Retinal pigment epithelial cell (primary cell): ENCODE results near the gene FBXO42.

ENCODE experiments used
- DNase-seq: peaks from one replicate; pipeline ENCODE4 v3.0.0-alpha.2; 2010; ENCODE audit warnings: low read depth
- H3K4me3 ChIP-seq: 2 replicates; pipeline ENCODE4 v1.5.1; 2011; ENCODE audit warnings: mild to moderate bottlenecking, low read length, control low read depth, moderate library complexity
- TF ChIP-seq, protein P1 (sequence below): conservative IDR thresholded peaks from 2 replicates; pipeline ENCODE4 v1.5.1; 2011; ENCODE audit warnings: low read depth, low read length, control low read depth, inconsistent platforms

The FBXO42 gene

DNA sequence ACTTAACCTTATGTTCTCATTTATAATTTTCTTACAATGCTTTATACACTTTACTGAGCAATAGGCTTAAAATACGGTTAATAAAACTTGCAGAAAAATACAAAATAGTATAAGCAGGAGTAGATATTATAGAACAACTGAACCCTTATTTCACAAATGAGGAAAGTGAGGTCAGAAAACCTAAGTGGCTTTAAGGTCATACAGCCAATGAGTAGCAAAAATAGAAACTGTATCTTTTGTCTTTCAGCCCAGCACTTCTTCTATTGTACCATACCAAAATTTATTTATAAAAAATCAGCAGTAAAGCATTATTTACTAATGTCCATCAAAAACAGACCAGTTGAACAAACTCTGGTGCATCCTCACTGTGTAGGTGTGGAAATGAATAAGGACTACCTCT lies 11.6 kb downstream of the FBXO42 start:
- H3K4me3 ChIP-seq: no peak overlapping the region
- no peak for DNase-seq
- TF ChIP-seq, protein P1, sequence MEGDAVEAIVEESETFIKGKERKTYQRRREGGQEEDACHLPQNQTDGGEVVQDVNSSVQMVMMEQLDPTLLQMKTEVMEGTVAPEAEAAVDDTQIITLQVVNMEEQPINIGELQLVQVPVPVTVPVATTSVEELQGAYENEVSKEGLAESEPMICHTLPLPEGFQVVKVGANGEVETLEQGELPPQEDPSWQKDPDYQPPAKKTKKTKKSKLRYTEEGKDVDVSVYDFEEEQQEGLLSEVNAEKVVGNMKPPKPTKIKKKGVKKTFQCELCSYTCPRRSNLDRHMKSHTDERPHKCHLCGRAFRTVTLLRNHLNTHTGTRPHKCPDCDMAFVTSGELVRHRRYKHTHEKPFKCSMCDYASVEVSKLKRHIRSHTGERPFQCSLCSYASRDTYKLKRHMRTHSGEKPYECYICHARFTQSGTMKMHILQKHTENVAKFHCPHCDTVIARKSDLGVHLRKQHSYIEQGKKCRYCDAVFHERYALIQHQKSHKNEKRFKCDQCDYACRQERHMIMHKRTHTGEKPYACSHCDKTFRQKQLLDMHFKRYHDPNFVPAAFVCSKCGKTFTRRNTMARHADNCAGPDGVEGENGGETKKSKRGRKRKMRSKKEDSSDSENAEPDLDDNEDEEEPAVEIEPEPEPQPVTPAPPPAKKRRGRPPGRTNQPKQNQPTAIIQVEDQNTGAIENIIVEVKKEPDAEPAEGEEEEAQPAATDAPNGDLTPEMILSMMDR: no peak

DNA sequence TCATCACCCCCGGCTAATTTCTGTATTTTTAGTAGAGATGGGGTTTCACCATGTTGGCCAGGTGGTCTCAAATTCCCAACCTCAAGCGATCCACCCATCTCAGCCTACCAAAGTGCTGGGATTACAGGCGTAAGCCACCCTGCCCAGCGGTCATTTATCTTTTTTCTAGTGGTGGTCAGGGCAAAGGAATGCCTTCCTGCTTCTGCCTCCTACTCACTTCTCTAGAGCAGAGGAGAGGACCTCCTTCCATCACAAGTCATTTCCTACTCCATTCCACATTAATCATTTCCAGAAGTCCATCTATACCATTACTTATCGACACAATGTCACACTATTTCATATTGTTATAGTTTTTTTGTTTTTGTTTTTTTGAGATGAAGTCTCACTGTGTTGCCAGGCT lies 13.3 kb downstream of the FBXO42 start:
- TF ChIP-seq, protein P1: no peak
- no peak overlapping the region for H3K4me3 ChIP-seq
- DNase-seq: no peak

DNA sequence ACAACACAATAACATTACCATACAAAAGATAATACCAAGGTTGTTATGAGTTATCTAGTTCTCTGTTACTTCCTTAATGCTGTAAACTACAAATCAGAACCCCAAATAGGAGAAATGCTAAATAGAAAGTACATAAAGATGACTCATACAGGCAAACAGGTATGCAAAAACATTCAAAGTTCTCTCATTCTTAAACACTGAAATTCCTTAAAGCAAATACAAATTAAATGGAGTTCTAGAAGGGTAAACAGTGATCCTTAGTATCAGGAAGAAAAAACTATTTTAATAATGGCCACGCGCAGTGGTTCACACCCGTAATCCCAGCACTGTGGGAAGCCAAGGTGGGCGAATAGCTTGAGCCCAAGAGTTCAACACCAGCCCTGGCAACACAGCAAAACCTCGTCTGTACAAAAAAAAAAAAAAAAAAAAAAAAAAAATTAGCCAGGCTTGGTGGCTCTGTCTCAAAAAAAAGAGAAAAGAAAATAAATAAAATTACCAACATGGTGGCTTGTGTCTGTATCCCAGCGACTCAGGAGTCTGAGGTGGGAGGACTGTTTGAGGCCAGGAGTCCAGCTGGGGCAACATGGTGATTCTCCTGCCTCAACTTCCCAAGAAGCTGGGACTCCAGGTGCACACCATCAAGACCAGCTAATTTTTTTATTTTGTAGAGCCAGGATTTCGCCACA lies 17.5 kb downstream of the FBXO42 start:
- no peak for DNase-seq
- TF ChIP-seq, protein P1: no peak

DNA sequence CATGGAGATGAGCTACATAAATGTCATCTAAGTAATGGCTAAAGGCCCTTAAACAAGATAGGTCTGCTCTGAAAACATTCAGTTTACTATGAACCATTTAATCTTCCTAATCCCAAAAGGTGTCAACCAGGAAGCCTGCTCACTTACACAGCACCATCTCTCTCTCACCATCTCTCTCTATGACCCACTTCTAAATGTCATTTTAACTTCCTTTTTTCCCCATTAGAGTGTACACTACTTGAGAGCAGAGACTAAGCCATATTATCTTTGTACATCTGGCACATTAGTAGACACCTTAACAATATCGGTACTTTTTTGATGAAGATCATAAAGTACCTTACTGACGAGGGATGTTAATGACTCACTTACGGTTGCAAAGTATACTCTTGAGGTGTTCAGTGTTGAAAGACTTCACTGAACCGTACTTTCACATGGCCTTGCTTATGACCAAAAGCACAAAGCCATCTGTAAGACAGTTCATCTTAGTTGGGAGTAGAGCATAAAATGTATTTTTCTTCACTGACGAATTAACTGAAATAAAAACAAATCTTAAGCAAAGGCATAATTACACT lies 25.4 kb downstream of the FBXO42 start:
- TF ChIP-seq, protein P1: no peak
- H3K4me3 ChIP-seq: no peak overlapping the region
- no peak for DNase-seq

More for the DNA sequence above, 17.5 kb downstream of the FBXO42 start:
- no peak overlapping the region for H3K4me3 ChIP-seq

DNA sequence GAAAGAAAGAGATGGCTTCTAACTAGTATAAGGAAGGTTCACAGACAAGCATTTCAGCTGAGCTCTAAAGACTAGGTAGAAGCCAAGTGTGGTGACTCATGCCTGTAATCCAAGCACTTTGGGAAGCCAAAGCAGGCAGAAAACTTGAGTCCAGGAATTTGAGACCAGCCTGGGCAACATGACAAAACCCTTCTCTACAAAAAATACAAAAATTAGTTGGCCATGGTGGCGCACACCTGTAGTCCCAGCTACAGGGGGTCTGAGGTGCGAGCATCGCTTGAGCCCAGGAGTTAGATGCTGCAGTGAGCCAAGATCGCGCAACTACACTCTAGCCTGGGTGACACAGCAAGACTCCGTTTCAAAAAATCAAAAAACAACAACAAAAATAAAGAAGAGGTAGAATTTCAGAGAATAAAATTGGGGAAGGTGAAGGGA lies 27.8 kb downstream of the FBXO42 start:
- TF ChIP-seq, protein P1: no peak
- no peak overlapping the region for H3K4me3 ChIP-seq
- peak; percentile 58 for DNase-seq

DNA sequence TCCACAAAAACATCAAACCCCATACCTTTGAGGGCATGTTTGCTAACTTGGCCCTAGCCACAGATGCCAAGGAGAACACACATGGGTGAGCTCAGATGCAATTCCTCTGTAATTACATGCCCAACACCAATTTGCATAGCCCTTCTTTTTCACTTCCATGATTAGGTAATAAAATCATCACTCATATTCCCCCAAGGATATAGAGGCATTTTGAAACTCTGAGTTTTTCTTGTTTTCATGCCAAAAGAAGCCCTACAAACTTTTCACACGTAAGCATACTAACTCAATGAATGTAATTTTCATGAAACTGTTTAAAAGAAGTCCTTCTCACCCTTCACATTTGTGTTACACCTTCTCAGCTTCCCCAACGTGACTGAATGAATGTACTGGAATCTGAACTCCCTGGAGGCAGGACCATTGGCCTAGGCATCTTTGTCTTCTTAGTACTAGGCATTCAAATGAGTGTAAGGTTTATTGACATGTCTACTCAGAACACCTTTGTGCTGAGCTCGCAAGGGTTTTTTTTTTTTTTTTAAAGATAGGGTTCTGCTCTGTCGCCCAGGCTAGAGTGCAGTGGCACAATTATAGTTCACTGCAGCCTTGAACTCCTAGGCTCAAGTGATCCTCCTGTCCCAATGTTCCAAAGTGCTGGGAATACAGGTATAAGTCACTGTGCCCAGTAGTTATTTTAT lies 31.0 kb downstream of the FBXO42 start:
- TF ChIP-seq, protein P1: no peak
- DNase-seq: no peak
- H3K4me3 ChIP-seq: no peak overlapping the region

DNA sequence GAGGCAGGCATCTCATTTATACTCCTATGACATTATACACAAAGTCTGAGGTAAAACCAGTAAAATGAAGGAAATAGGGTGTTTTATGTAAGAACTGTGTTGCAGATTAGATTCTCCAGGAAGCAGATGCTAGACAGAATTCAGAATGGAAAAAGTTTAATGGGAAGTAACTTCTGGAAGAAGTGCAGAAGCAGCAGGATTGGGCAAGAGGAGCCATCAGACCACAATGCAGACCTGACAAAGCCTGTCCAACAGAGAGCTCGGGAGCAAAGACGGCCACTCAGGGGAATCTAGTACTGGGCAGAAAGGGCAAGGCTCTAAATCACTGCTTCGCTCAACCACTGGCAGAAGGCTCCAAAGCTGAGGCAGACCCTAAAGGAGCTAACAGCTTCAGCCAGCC lies 33.7 kb downstream of the FBXO42 start:
- no peak for DNase-seq
- no peak overlapping the region for H3K4me3 ChIP-seq
- TF ChIP-seq, protein P1: no peak
